HepG2 (cell line): Measurements from ENCODE around the gene MTA1. TPM values are rescaled to one million over a fixed set of nuclear protein-coding genes. Genes with fewer than 3 reads are reported as not detected.

Experiments
- ATF1 ChIP-seq: IDR thresholded peaks from 2 replicates; pipeline ENCODE4 v1.6.1; 2016; ENCODE audit warnings: mild to moderate bottlenecking, control low read depth
- FOXO1 ChIP-seq: sonication (generic); formaldehyde crosslinking; IDR thresholded peaks from 2 replicates; pipeline ENCODE4 v1.4.0; 2020; ENCODE audit warnings: missing genetic modification reagents
- HDAC1 ChIP-seq: sonication (generic); formaldehyde crosslinking; IDR thresholded peaks from 2 replicates; pipeline ENCODE4 v1.5.1; 2020; ENCODE audit warnings: mild to moderate bottlenecking, missing genetic modification reagents
- HDAC6 ChIP-seq: fragments of 200-600 bp; sonication (generic); IDR thresholded peaks from 2 replicates; pipeline ENCODE4 v1.7.0; 2017; ENCODE audit warnings: mild to moderate bottlenecking, antibody characterized with exemption, low read length, low read depth
- KDM2A ChIP-seq: sonication (generic); formaldehyde crosslinking; IDR thresholded peaks from 2 replicates; pipeline ENCODE4 v1.4.0; 2020; ENCODE audit warnings: low read depth, missing genetic modification reagents, borderline replicate concordance
- KDM5B ChIP-seq: sonication (generic); formaldehyde crosslinking; IDR thresholded peaks from 2 replicates; pipeline ENCODE4 v1.4.0; 2020; ENCODE audit warnings: missing genetic modification reagents, mild to moderate bottlenecking, borderline replicate concordance
- RARA ChIP-seq: IDR thresholded peaks from 2 replicates; pipeline ENCODE4 v1.6.1; 2016; ENCODE audit warnings: missing genetic modification reagents, missing compliant biosample characterization
- RNF2 ChIP-seq: fragments of 450-650 bp; conservative IDR thresholded peaks from 2 replicates; pipeline ENCODE4 v1.6.1; 2016; ENCODE audit warnings: low read depth
- SMAD9 ChIP-seq: sonication (generic); formaldehyde crosslinking; IDR thresholded peaks from 2 replicates; pipeline ENCODE4 v1.5.1; 2020; ENCODE audit warnings: mild to moderate bottlenecking, missing genetic modification reagents
- SMARCE1 ChIP-seq: fragments of 450-650 bp; IDR thresholded peaks from 2 replicates; pipeline ENCODE4 v1.6.1; 2017; ENCODE audit warnings: borderline replicate concordance
- ZBTB20 ChIP-seq: sonication (generic); formaldehyde crosslinking; IDR thresholded peaks from 2 replicates; pipeline ENCODE4 v1.8.1; 2023; ENCODE audit warnings: missing genetic modification reagents, low read depth, mild to moderate bottlenecking, borderline replicate concordance
- ZNF207 ChIP-seq: fragments of 450-650 bp; IDR thresholded peaks from 2 replicates; pipeline ENCODE4 v1.6.1; 2016; ENCODE audit warnings: antibody characterized with exemption, borderline replicate concordance
- ZNF235 ChIP-seq: sonication (generic); formaldehyde crosslinking; IDR thresholded peaks from 2 replicates; pipeline ENCODE4 v1.8.1; 2023; ENCODE audit warnings: mild to moderate bottlenecking, missing genetic modification reagents, borderline replicate concordance
- ZNF335 ChIP-seq: sonication (generic); formaldehyde crosslinking; IDR thresholded peaks from 2 replicates; pipeline ENCODE4 v1.4.0; 2020; ENCODE audit warnings: missing genetic modification reagents
- ZNF747 ChIP-seq: sonication (generic); formaldehyde crosslinking; IDR thresholded peaks from 2 replicates; pipeline ENCODE4 v1.8.1; 2023; ENCODE audit warnings: missing genetic modification reagents, mild to moderate bottlenecking, borderline replicate concordance
- polyA plus RNA-seq, 8 experiments: library from polyadenylated mRNA; depleted of rRNA in 3 of 8; stranded (reverse) in 7 of 8; unstranded in 1 of 8; fragments of >200 nt; fragmentation: Illumina TruSeq in 4 of 8; extraction: Trizol in 4 of 8; gene quantifications; 2 replicates each; pipeline versions ENCODE4 v1.2.1 to v1.2.3, GENCODE V29; 2011 to 2016; ENCODE audit warnings: low read depth in 4 of 8, missing spikeins in 1 of 8, mixed read lengths in 1 of 8; ENCODE audit not compliant: insufficient read depth in 1 of 8
- total RNA-seq, 5 experiments: library from RNA; depleted of rRNA; stranded (reverse); fragments of >200 nt; fragmentation: Illumina TruSeq; extraction: Trizol; gene quantifications; 2 replicates each; pipeline ENCODE4 v1.2.3, GENCODE V29; 2016; ENCODE audit warnings: low read depth in 1 of 5
- TF ChIP-seq, protein P1 (sequence below): sonication (generic); formaldehyde crosslinking; IDR thresholded peaks from 2 replicates; pipeline ENCODE4 v1.4.0; 2020; ENCODE audit warnings: mild to moderate bottlenecking, missing genetic modification reagents
- TF ChIP-seq, protein P2 (sequence below): sonication (generic); formaldehyde crosslinking; IDR thresholded peaks from 2 replicates; pipeline ENCODE4 v1.8.1; 2023; ENCODE audit warnings: mild to moderate bottlenecking, missing genetic modification reagents
- TF ChIP-seq, protein P3 (sequence below), 2 experiments: sonication (generic) in 1 of 2; formaldehyde crosslinking in 1 of 2; IDR thresholded peaks; 2 replicates each; pipeline versions ENCODE4 v1.4.0 to v1.6.1; 2018 to 2020; ENCODE audit warnings: missing genetic modification reagents in 2 of 2, borderline replicate concordance in 1 of 2, low read depth in 1 of 2, mild to moderate bottlenecking in 1 of 2, missing biosample characterization in 1 of 2
- TF ChIP-seq, protein P4 (sequence below): sonication (generic); formaldehyde crosslinking; IDR thresholded peaks from 2 replicates; pipeline ENCODE4 v1.5.1; 2020; ENCODE audit warnings: missing genetic modification reagents, mild to moderate bottlenecking, borderline replicate concordance
- TF ChIP-seq, protein P5 (sequence below): sonication (generic); formaldehyde crosslinking; IDR thresholded peaks from 2 replicates; pipeline ENCODE4 v1.5.0; 2020; ENCODE audit warnings: mild to moderate bottlenecking, missing genetic modification reagents

MTA1 gene
- total and polyA plus RNA-seq, 2 of the 13 experiments (the other 11 are each of a cell fraction or from before 2014, with no cell fraction given) = 35.2 to 85.8 TPM

DNA sequence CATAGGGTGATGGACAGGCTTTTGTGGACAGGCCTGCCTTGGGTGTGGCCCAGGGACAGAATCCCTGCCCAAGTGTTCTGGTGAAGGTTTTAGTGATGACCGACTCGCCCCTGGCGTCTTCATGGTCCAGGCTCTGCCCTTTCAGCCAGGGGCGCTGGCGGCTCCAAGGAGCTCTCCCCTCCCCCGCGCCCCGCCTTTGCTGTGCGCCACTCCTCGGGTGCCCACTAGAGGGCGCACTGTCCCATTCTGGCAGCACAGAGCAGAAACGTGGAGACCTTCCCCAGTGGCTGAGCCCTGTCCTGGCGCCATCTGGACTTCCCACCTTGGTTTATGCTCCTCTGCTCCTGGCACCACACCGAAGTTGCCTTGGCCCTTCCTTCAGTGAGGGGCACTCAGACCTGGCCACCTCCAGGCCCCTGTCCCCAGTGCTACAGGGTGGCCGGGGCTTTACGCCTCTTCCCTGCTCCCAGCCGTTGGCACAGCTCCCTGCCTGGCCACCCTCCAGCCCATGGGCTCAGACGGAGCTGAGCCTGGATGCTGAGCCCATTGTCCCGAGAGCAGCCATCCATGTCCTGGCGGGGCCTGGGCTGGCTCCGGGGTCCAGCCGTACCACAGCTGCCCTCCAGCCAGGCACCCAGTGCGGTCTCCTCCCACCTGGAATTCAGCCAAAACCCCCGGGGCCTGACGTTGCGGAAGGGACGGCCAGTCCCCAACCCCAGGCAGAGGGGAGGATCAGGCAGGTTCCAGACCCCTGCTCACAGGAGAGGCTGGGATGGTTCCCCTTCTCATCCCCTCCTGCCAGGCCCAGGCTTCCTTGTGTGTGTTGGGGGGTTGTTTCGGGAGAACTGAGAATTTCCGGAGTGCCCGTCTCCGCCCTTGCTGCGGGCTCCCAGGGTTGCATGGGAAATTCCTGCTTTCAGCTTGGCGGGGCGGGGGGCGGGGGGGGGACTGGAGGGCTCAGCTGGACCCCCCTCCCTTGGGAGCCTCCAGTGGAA is 61.5 kb downstream of the MTA1 start (continued):
- TF ChIP-seq SMAD9 (CRISPR knock-in tag) (no peak), ZNF747 (CRISPR knock-in tag) (0 out of 2 replicates have a peak, but pooled peaks have one; percentile 43), ZNF235 (CRISPR knock-in tag) (no peak), HDAC6 (no peak), SMARCE1 (no peak), KDM2A (CRISPR knock-in tag) (peak; percentile 74; the same call in 1 of the 2 replicates), RARA (CRISPR knock-in tag) (no peak; the same call in 1 of the 2 replicates), ATF1 (no peak), FOXO1 (CRISPR knock-in tag) (no peak), HDAC1 (CRISPR knock-in tag) (peak; percentile 61; the same call in 1 of the 2 replicates), KDM5B (CRISPR knock-in tag) (no peak), ZNF335 (CRISPR knock-in tag) (no peak), ZNF207 (no peak), ZBTB20 (CRISPR knock-in tag) (0 out of 2 replicates have a peak, but pooled peaks have one; percentile 38), RNF2 (peak; percentile 80; the same call in 1 of the 2 replicates)
- TF ChIP-seq, protein P1, sequence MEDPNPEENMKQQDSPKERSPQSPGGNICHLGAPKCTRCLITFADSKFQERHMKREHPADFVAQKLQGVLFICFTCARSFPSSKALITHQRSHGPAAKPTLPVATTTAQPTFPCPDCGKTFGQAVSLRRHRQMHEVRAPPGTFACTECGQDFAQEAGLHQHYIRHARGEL (CRISPR knock-in tag) = no peak
- TF ChIP-seq, protein P2, sequence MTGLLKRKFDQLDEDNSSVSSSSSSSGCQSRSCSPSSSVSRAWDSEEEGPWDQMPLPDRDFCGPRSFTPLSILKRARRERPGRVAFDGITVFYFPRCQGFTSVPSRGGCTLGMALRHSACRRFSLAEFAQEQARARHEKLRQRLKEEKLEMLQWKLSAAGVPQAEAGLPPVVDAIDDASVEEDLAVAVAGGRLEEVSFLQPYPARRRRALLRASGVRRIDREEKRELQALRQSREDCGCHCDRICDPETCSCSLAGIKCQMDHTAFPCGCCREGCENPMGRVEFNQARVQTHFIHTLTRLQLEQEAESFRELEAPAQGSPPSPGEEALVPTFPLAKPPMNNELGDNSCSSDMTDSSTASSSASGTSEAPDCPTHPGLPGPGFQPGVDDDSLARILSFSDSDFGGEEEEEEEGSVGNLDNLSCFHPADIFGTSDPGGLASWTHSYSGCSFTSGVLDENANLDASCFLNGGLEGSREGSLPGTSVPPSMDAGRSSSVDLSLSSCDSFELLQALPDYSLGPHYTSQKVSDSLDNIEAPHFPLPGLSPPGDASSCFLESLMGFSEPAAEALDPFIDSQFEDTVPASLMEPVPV = peak; percentile 74
- TF ChIP-seq, protein P3, sequence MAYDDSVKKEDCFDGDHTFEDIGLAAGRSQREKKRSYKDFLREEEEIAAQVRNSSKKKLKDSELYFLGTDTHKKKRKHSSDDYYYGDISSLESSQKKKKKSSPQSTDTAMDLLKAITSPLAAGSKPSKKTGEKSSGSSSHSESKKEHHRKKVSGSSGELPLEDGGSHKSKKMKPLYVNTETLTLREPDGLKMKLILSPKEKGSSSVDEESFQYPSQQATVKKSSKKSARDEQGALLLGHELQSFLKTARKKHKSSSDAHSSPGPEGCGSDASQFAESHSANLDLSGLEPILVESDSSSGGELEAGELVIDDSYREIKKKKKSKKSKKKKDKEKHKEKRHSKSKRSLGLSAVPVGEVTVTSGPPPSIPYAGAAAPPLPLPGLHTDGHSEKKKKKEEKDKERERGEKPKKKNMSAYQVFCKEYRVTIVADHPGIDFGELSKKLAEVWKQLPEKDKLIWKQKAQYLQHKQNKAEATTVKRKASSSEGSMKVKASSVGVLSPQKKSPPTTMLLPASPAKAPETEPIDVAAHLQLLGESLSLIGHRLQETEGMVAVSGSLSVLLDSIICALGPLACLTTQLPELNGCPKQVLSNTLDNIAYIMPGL (CRISPR knock-in tag; IDR thresholded peaks at IDR 0.05; ENCODE audit: borderline replicate concordance in 1 of 2, low read depth in 1 of 2) = peak; percentile 84 to 89
- TF ChIP-seq, protein P4, sequence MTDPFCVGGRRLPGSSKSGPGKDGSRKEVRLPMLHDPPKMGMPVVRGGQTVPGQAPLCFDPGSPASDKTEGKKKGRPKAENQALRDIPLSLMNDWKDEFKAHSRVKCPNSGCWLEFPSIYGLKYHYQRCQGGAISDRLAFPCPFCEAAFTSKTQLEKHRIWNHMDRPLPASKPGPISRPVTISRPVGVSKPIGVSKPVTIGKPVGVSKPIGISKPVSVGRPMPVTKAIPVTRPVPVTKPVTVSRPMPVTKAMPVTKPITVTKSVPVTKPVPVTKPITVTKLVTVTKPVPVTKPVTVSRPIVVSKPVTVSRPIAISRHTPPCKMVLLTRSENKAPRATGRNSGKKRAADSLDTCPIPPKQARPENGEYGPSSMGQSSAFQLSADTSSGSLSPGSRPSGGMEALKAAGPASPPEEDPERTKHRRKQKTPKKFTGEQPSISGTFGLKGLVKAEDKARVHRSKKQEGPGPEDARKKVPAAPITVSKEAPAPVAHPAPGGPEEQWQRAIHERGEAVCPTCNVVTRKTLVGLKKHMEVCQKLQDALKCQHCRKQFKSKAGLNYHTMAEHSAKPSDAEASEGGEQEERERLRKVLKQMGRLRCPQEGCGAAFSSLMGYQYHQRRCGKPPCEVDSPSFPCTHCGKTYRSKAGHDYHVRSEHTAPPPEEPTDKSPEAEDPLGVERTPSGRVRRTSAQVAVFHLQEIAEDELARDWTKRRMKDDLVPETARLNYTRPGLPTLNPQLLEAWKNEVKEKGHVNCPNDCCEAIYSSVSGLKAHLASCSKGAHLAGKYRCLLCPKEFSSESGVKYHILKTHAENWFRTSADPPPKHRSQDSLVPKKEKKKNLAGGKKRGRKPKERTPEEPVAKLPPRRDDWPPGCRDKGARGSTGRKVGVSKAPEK (CRISPR knock-in tag) = no peak
- TF ChIP-seq, protein P5, sequence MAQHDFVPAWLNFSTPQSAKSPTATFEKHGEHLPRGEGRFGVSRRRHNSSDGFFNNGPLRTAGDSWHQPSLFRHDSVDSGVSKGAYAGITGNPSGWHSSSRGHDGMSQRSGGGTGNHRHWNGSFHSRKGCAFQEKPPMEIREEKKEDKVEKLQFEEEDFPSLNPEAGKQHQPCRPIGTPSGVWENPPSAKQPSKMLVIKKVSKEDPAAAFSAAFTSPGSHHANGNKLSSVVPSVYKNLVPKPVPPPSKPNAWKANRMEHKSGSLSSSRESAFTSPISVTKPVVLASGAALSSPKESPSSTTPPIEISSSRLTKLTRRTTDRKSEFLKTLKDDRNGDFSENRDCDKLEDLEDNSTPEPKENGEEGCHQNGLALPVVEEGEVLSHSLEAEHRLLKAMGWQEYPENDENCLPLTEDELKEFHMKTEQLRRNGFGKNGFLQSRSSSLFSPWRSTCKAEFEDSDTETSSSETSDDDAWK (CRISPR knock-in tag) = no peak
